Activated CD4-positive, alpha-beta T cell treated with anti-CD3 and anti-CD28 coated beads, Interleukin-2, amount 50 U/mL, for 1 hour (primary cell): ENCODE data around the gene SLC25A39.
A peak's percentile ranks its signal among the peaks of the same experiment; 100 is the strongest.
"Not testable (repeated sequence)": the region's sequence is repeated elsewhere in the genome, so short reads cannot be mapped to it uniquely, and the experiment has no call there.

Experiments
- DNase-seq: peaks from one replicate; pipeline ENCODE4 v3.0.0-alpha.2; 2020

SLC25A39 gene

DNA sequence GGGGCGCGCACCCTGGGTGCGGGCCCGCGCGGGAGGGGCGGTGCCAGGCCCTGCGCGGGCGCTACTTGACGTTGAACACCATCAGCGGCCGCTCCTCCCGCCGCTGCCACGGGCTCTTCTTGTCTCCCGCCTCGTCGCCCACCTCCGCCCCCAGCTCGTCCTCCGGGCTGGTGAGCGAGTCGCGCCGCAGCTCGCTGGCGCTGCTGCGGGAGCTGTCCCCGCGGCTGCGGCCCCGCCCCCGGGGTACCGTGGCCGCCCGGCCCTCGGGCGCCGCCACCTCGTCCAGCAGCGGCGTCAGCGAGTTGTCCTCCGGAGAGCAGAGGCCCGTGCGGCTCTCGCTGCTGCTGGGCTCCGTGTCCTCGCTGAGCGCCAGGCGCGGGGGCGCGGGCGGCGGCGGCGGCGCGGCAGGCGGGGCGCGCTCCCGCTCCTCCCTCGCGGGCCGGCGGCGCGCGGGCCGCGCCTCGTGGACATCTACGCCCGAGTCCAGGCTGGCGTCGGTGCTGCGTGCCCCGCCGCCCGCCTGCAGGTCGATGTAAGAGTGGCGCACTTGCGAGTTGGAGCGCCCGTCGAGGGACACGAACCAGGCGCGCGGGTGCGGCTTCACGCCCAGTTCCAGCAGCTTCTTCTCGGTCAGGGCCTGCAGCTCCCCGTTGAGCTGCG, 29.2 kb upstream of the SLC25A39 start:
- no peak for DNase-seq

DNA sequence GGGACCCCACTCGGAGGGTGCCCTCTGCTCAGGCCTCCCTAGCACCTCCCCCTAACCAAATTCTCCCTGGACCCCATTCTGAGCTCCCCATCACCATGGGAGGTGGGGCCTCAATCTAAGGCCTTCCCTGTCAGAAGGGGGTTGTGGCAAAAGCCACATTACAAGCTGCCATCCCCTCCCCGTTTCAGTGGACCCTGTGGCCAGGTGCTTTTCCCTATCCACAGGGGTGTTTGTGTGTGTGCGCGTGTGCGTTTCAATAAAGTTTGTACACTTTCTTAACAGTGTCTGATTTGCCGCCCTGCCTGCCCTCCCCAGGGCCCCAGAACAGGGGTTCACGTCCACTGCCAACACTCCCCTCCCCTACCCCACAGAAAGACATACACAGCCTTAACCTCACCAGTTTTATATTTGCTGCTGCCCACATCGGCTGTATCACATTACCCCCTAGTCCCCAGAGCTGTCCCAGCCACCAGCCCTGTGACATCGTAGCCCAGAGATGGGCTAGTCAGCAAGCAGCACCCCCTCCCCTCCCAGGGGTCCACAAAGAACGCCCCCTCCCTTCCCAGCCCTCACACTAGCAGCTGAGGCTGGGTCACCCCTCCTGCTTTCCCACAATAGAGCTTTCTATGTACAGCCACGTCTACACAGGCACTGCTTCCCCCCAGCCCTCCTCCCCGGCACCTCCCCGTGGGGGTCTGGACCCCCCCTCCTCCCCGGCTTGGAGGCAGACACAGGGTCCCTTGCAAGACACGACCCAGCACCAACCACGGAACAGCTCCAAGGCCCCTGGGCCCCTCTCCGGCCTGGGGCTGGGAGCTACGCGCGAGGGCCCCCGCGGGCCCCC, 28.4 kb upstream of the SLC25A39 start:
- no peak for DNase-seq

DNA sequence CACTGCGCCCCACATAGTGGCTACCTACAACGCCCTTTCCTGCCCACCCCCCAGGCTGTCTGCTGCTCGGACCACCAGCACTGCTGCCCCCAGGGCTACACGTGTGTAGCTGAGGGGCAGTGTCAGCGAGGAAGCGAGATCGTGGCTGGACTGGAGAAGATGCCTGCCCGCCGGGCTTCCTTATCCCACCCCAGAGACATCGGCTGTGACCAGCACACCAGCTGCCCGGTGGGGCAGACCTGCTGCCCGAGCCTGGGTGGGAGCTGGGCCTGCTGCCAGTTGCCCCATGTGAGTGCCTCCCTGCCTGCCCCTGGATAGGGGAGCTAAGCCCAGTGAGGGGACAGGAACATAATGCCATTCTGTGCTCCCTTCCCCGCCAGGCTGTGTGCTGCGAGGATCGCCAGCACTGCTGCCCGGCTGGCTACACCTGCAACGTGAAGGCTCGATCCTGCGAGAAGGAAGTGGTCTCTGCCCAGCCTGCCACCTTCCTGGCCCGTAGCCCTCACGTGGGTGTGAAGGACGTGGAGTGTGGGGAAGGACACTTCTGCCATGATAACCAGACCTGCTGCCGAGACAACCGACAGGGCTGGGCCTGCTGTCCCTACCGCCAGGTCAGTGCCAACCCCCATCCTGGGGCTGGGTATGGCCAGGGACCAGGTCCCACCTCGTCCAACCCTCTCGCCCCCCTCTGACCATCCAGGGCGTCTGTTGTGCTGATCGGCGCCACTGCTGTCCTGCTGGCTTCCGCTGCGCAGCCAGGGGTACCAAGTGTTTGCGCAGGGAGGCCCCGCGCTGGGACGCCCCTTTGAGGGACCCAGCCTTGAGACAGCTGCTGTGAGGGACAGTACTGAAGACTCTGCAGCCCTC, 27.6 kb upstream of the SLC25A39 start:
- no peak for DNase-seq

DNA sequence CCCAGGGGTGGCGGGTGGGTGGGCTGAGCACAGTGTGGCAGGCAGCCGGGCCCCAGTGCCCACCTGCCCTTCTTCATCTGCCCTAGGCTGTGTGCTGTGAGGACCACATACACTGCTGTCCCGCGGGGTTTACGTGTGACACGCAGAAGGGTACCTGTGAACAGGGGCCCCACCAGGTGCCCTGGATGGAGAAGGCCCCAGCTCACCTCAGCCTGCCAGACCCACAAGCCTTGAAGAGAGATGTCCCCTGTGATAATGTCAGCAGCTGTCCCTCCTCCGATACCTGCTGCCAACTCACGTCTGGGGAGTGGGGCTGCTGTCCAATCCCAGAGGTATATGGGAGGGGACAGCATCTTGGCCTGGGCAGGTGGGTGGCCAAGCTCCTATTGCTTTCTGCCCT, 26.8 kb upstream of the SLC25A39 start:
- DNase-seq = no peak

DNA sequence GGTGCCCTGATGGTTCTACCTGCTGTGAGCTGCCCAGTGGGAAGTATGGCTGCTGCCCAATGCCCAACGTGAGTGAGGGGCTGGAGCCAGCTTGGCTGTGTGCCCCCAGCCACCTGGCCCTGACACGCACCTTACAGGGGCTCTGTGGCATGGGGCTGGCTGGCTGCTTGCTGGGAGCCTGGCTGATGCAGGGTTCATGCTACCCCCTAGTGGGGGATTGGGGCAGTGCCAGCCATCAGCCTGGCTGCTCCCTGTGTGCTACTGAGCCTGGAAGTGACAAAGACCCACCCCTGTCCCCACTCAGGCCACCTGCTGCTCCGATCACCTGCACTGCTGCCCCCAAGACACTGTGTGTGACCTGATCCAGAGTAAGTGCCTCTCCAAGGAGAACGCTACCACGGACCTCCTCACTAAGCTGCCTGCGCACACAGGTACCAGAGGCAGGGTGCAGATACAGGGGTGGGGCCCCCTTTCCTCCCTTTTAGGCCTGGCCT, 26.2 kb upstream of the SLC25A39 start:
- peak; percentile 72 for DNase-seq

DNA sequence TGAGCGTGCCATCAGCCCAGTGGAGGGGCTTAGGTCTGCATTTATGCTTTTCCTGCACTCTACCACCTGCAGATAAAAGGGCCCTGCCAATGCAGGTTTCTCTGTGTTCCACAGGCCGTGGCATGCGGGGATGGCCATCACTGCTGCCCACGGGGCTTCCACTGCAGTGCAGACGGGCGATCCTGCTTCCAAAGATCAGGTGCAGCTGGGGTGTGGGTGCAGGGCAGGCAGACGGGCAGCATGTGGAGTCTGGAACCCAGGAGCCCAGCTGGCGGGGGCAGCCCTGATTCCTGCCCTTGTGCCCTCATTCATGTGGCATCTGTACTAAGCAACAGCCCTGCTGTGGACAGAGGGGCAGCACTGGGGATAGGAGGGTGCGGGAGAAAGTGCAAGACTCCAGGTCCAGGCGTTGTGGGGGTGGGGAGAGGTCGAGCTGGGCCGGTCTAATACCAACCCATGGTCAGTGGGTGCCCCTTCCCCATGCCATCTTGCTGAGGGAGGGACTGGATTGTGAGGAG, 25.0 kb upstream of the SLC25A39 start:
- DNase-seq = no peak

DNA sequence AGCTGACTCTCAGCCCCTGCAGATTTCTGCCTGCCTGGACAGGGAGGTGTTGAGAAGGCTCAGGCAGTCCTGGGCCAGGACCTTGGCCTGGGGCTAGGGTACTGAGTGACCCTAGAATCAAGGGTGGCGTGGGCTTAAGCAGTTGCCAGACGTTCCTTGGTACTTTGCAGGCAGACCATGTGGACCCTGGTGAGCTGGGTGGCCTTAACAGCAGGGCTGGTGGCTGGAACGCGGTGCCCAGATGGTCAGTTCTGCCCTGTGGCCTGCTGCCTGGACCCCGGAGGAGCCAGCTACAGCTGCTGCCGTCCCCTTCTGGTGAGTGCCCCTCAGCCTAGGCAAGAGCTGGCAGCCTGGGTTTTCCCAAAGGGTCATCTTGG, 24.4 kb upstream of the SLC25A39 start:
- no peak for DNase-seq

DNA sequence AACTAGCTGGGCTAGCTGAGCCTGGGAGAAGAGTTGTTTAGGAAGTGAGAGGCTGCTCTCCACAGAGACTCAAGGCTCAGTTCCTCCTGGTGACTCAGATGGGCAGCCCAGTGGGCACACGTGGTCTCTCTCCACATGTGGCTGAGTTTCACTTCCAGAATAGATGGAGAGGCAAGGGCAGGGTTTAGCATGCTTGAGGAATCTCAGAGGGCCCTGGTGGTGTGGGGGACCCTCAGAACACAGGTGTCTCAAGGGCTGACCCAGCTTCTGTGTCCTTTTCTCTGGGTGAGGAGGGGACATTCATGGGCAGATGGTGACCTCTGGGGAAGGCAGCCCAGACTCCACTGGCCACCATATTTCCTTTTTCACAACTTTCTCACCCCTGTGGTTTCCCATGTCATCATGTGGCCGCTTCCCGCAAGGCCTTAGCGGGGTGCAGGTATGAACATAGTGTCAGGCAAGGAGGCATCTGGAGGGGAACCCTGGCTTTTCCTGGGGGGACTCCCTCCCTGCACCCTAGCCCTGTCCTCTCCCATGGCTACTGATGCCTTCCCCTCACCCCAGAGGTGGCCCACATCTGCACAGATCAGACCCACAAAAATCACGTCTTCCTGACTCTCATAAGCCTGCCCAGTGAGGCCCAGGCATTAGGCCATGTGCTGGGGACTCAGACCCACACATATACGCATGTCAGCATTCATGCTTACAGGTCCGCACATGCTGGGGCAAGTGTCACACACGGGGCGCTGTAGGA, 23.8 kb upstream of the SLC25A39 start:
- no peak for DNase-seq

DNA sequence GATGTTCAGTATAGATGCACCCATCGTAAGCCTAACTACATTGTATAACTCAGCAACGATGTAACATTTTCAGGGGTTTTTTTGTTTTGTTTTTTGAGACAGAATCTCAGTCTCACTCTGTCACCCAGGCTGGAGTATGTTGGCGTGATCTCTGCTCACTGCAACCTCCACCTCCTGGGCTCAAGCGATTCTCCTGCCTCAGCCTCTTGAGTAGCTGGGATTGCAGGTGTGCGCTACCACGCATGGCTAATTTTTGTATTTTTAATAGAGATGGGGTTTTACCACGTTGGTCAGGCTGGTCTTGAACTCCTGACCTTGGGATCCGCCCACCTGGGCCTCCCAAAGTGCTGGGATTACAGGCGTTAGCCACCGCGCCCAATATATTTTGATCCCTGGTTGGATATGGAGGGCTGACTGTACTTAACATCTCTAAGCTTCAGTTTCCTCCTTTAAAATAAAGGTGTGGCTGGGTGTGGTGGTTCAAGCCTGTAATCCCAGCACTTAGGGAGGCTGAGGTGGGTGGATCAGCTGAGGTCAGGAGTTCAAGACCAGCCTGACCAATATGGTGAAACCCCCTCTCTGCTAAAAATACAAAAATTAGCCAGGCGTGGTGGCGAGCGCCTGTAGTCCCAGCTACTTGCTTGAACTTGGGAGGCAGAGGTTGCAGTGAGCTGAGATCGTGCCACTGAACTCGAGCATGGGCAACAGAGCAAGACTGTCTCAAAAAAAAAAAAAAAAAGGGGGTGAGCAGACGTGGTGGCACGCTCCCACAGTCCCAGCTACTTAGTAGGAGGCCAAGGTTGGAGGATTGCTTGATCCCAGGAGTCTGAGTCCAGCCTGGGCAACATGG, 22.8 kb upstream of the SLC25A39 start:
- not testable (repeated sequence) for DNase-seq

DNA sequence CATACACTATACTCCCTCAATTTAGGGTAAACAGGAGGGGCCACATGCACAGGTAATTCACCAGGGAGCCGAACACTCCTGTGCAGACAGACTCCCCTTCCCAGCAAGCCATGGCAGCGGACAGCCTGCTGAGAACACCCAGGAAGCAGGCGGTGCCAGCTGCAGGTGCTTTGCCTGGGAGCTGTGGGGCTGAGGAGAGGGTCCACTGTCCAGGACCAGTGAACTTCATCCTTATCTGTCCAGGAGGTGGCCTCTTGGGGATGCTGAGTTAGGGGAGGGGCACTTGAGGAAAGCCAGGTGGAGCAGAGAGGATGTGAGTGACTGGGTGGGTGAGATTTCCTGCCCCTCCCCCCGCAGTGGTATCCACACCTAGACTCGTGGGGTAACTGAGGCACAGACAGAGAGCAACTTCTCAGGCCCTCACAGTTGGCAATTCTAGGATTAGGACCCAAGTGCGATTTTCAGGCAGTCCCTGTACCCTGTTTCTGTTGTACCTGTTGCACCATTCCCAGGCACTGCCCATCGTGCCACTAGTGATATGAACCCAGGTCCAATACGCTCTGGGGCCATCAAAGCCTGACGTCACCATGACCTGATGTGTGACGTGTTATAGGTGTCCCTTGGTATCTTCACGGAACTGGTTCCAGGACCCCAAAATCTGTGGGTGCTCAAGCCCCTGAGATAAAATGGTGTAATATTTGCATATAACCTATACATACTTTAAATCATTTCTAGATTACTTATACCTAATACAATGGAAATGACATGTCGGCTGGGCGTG, 21.6 kb upstream of the SLC25A39 start:
- no peak for DNase-seq

DNA sequence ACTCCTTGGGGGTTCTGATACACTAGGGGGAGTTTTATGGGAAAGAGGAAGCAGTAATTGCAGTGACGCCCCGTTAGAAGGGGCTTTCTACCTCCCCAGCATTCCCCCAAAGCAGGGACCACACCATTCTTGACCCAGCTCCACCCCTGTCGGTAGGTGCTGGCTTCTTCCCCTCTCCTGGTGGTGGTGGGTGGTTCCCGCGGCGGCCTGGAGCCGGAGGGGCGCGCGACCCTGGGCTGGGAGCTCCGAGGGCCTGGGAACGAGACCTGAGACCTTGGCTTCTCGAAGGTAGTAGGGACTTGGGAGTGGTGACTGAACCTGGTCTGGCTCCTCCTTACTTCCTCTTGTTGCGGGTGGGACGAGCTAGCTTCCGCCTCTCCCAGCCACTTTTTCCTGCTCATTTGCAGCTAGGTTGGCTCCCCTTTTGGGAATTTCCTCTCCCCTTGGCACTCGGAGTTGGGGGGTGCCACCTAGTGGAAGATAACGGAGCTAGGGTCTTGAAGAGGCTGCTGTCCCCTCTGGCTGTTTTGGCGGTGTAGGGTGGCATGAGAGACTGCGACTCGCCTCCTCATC, 20.9 kb upstream of the SLC25A39 start:
- peak; percentile 32 for DNase-seq

DNA sequence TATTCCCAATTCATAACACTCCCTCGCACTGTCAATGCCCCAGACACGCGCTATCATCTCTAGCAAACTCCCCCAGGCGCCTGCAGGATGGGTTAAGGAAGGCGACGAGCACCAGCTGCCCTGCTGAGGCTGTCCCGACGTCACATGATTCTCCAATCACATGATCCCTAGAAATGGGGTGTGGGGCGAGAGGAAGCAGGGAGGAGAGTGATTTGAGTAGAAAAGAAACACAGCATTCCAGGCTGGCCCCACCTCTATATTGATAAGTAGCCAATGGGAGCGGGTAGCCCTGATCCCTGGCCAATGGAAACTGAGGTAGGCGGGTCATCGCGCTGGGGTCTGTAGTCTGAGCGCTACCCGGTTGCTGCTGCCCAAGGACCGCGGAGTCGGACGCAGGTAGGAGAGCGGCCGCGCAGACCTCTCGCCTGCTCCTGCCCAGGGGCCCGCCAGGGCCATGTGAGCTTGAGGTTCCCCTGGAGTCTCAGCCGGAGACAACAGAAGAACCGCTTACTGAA, 20.4 kb upstream of the SLC25A39 start, which contains the start of gene GRN:
TSS of gene GRN (plus strand) at position 364 of the 515 bp plus-strand sequence. CDS start 3,863 bp downstream, outside the sequence.
- DNase-seq = peak; percentile 80

DNA sequence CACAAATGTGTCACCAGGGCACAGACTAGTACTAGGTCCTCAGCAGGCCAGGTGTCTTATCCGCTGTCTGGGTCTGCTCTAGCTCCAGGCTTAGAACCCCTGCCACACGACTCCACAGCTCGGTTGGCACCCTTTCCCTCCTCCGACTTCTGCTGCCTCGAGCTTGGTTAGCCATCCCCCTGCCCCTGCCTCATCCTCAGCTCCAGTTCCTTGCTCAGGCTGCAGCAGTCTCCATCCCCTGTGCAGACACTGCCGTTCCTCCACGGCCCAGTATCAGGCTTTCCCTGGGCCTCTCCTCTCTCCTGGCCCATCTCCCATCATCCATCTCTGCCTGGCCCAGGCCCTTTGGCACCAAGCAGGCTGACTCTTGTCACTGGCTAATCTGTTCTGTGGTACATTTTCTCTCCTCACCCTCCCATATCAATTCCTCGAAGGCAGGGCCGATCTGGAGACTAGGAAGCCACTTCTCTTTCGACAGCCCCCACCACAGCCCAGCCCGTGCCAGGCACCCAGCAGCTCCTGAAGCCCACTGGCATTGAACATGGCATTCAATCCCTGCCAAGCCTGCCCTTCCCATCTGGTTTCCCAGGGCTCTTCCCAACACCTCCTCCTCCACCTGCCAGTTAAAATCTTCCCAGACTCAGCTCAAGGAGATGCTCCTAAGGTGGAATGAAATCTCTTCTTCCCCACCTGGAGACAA, 19.0 kb upstream of the SLC25A39 start:
- DNase-seq = no peak

DNA sequence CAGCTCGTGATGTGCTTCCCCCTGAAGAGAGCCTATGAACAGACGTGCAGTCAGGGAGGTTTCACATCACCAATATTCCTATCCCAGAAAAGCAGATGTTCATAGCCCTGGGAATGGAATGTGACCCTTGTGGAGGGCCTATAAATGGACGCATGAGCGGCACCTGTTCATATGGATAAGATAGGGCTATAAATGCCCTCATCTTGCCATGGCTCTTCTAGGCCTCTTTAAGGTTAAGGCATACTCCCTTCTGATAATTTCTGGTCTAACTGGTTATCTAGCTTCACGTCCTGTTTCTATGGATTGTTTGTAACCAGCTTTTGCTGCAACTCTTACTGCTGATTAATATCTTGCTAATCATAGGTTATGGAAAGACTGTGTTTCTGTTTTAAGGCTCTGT, 15.9 kb upstream of the SLC25A39 start:
- DNase-seq = not testable (repeated sequence)

DNA sequence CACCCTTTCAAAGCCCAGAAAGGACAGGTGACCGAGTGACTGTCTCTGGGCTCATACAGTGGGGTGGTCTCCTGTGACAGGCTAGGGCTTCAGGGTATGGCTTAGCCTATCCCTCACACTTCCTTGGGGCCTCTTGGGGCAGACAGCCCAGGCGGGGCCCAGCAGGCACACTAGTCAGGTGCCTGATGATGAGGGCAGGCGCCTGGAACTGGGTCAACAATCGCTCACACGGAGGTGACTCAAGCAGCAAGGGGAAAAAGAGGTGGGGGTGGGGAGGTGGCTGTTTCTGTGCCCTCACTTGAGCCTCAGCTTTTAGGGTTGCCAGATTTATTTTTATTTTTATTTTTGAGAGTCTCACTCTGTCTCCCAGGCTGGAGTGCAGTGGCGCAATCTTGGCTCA, 14.1 kb upstream of the SLC25A39 start:
- no peak for DNase-seq

DNA sequence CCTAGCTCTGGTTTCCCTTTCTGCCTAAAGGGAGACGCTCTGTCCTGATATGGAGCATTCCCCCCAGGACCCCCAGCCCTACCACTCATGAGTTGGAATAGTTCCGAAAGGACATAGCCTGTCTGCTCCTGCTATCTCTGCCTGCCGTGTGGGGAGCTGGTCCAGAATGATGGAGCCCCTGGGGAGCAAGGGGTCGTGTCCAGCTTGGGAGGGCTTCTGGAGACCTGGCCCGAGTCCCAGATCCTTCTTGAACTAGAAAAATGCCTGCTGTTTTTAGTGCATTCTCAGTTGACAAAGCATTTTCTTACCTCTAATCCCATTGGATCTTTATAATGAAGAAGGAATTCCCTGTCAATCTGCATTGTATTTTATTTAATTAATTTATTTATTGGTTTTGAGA, 11.3 kb upstream of the SLC25A39 start:
- no peak for DNase-seq

DNA sequence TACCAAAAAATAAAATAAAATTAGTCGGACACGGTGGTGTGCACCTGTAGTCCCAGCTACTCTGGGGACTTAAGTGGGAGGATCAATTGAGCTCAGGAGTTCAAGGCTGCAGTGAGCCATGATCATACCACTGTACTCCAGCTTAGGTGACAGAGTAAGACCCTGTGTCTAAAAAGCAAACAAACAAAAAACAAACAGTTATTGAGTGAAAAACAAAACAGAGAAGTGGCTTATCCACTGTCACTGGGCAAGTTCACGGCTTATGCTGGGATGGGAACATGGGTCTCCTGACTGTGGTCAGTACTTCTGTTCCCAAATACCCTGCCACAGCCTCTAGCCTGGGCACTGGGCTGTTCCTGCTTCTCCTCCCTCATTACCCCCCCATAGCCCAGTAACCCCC, 10.9 kb upstream of the SLC25A39 start:
- no peak for DNase-seq

DNA sequence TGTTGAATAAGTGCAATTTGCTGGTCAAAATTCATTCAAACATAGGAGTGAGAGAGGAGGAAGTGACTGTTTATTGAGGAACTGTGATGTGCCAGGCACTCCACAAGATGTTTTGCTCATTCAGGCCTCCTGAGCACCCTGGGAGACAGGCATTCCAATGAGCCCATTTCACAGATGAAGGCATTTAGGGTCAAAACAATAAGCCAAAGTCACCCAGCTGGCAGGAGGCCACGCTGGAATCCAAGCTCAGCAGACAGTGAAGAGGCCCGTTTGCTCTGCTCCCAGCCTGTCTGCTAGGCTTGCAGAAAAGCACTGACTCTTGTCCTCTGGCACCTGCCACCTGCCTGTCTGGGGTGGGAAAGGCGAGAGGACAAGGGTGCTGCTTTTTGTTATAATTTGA, 10.1 kb upstream of the SLC25A39 start:
- no peak for DNase-seq

DNA sequence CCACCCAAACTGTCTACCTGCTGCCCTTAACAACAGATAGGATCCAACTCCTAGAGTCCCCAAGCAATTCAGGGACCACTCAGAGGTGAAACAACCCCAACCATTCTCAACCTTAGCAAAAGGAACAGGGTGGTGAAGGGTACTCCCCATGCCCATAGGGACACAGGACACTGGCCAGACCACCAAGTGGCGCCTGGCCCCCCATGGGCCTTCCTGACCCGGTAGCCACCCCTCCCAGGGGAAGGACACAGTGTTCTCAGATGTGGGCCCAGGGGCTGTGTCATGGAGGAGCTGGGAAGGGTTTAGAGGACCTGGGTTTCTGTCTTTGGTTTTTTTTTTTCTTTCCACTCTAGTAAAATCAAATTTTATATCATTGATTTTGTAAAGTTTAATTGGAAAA, 9.7 kb upstream of the SLC25A39 start:
- no peak for DNase-seq
